PC-3 (cell line): ENCODE results near the gene DNAJC5.

ENCODE experiments used
- CTCF ChIP-seq: fragments of 300-600 bp; sonication (generic); conservative IDR thresholded peaks from 2 replicates; pipeline ENCODE4 v1.5.1; 2017; ENCODE audit warnings: antibody characterized with exemption, low read depth, mild to moderate bottlenecking, low read length
- EZH2 ChIP-seq: fragments of 300-600 bp; sonication (generic); IDR thresholded peaks from one replicate; pipeline ENCODE4 v1.6.1; 2017; ENCODE audit warnings: antibody characterized with exemption, mild to moderate bottlenecking, low read length; ENCODE audit not compliant: unreplicated experiment
- EZH2phosphoT487 ChIP-seq: fragments of 300-600 bp; sonication (generic); IDR thresholded peaks from 2 replicates; pipeline ENCODE4 v1.6.1; 2018; ENCODE audit warnings: mild to moderate bottlenecking, antibody characterized with exemption, low read length, borderline replicate concordance

GRCh38 chr20:63881451-63882226 is 13.3 kb upstream of the DNAJC5 start:
- no peak for TF ChIP-seq EZH2
- TF ChIP-seq CTCF, result no peak
- no peak for TF ChIP-seq EZH2phosphoT487
